HepG2 (cell line): ENCODE results near the gene WDR31. TPM values are rescaled to one million over a fixed set of nuclear protein-coding genes. Genes with fewer than 3 reads are reported as not detected.

Source experiments
- ATAC-seq: fragments of 200-7000 bp; cut with Tn5 transposase; 3 replicates; pipeline ENCODE4 v1.9.1; 2020; ENCODE audit warnings: mild to moderate bottlenecking, moderate library complexity
- BruUV-seq: library from RNA; stranded (reverse); fragments of 400-500 nt; replicated peaks from 2 replicates; lab custom pipeline; 2021; lab: Mats Ljungman, UMichigan
- CTCF ChIA-PET: fragments of 300-600 bp; formaldehyde crosslinking; extraction: SDS; loops from one replicate; lab custom pipeline; 2021; ENCODE audit warnings: low total read pairs, inconsistent platforms, low intra/inter-chr PET ratio; lab: Yijun Ruan, JAX
- POLR2A ChIA-PET: fragments of 350-600 bp; sonication (Branson Sonifier 250); formaldehyde crosslinking; loops from one replicate; lab custom pipeline; 2020; ENCODE audit warnings: antibody characterized with exemption, inconsistent platforms; lab: Yijun Ruan, JAX
- DNase-seq: peaks from one replicate; pipeline ENCODE4 v3.0.0-alpha.2; 2015; ENCODE audit warnings: low spot score
- FAIRE-seq: peaks from 3 replicates; lab custom pipeline; 2011; peaks lifted over from hg19 to GRCh38; lab: Jason Lieb, UNC
- H2AFZ ChIP-seq: one replicate; pipeline ENCODE4 v1.6.1; 2011; ENCODE audit warnings: low read length, inconsistent platforms
- H3K27ac ChIP-seq: fragments of 300-600 bp; 3 replicates; pipeline ENCODE4 v1.8.0; 2011; ENCODE audit warnings: mixed run types, mild to moderate bottlenecking, mixed read lengths, low read length, inconsistent platforms; ENCODE audit not compliant: insufficient read depth; ENCODE audit errors: extremely low read length
- H3K27me3 ChIP-seq, 2 experiments: fragments of 200-600 bp in 1 of 2; 2 replicates in 1 of 2; 3 replicates in 1 of 2; pipeline versions ENCODE4 v1.6.0 to v1.8.0; 2011; ENCODE audit warnings: low read length in 2 of 2, mild to moderate bottlenecking in 2 of 2, moderate library complexity in 2 of 2, inconsistent platforms in 1 of 2; ENCODE audit not compliant: insufficient read depth in 2 of 2, control insufficient read depth in 1 of 2
- H3K36me3 ChIP-seq, 2 experiments: fragments of 200-600 bp in 1 of 2; replicated peaks in 1 of 2; 2 replicates in 1 of 2; 3 replicates in 1 of 2; pipeline versions ENCODE4 v1.5.1 to v1.8.0; 2011; ENCODE audit warnings: low read length in 2 of 2, inconsistent platforms in 1 of 2; ENCODE audit not compliant: insufficient read depth in 2 of 2, control insufficient read depth in 1 of 2
- H3K4me1 ChIP-seq: 2 replicates; pipeline ENCODE4 v1.5.1; 2012; ENCODE audit warnings: low read length, inconsistent platforms; ENCODE audit not compliant: insufficient read depth
- H3K4me2 ChIP-seq: 2 replicates; pipeline ENCODE4 v1.6.0; 2011; ENCODE audit warnings: low read depth, low read length, inconsistent platforms
- H3K4me3 ChIP-seq, 3 experiments: fragments of 200-600 bp in 1 of 3; sonication (generic), shearing (Covaris generic) in 1 of 3; replicated peaks in 1 of 3; 2 replicates each; pipeline ENCODE4 v1.5.1; 2011 to 2016; ENCODE audit warnings: low read length in 3 of 3, inconsistent platforms in 2 of 3, low read depth in 2 of 3, mild to moderate bottlenecking in 2 of 3, control low read depth in 1 of 3, mixed read lengths in 1 of 3; ENCODE audit not compliant: insufficient read depth in 1 of 3
- H3K79me2 ChIP-seq: one replicate; pipeline ENCODE4 v1.6.1; 2011; ENCODE audit warnings: low read length, inconsistent platforms; ENCODE audit not compliant: insufficient read depth
- H3K9ac ChIP-seq: 2 replicates; pipeline ENCODE4 v1.6.0; 2011; ENCODE audit warnings: mild to moderate bottlenecking, low read depth, low read length, inconsistent platforms; ENCODE audit not compliant: insufficient read depth
- H3K9me3 ChIP-seq: 2 replicates; pipeline ENCODE4 v1.5.1; 2012; ENCODE audit warnings: mild to moderate bottlenecking, low read length
- H4K20me1 ChIP-seq: 2 replicates; pipeline ENCODE4 v1.6.0; 2011; ENCODE audit warnings: inconsistent platforms, mild to moderate bottlenecking, low read length, moderate library complexity; ENCODE audit not compliant: insufficient read depth
- AGO2 ChIP-seq: fragments of 200-400 bp; formaldehyde crosslinking; optimal IDR thresholded peaks from 2 replicates; pipeline ENCODE3; 2017; ENCODE audit warnings: mild to moderate bottlenecking, low read depth, low read length, moderate library complexity
- HDAC1 ChIP-seq: sonication (generic); formaldehyde crosslinking; IDR thresholded peaks from 2 replicates; pipeline ENCODE4 v1.5.1; 2020; ENCODE audit warnings: mild to moderate bottlenecking, missing genetic modification reagents
- POLR2A ChIP-seq, 2 experiments: IDR thresholded peaks; 2 replicates each; pipeline ENCODE4 v1.6.1; 2011; ENCODE audit warnings: low read depth in 2 of 2, low read length in 2 of 2, mild to moderate bottlenecking in 1 of 2, moderate library complexity in 1 of 2; ENCODE audit not compliant: insufficient read depth in 1 of 2
- POLR2G ChIP-seq: fragments of 200-400 bp; formaldehyde crosslinking; IDR thresholded peaks from 2 replicates; pipeline ENCODE4 v1.6.1; 2018; ENCODE audit warnings: mild to moderate bottlenecking, low read depth, low read length, moderate library complexity
- RFXAP ChIP-seq: sonication (generic); formaldehyde crosslinking; IDR thresholded peaks from 2 replicates; pipeline ENCODE4 v1.4.0; 2020; ENCODE audit warnings: missing genetic modification reagents, borderline replicate concordance
- SALL1 ChIP-seq: sonication (generic); formaldehyde crosslinking; IDR thresholded peaks from 2 replicates; pipeline ENCODE4 v1.8.0; 2022; ENCODE audit warnings: mild to moderate bottlenecking, missing genetic modification reagents
- ZC3H13 ChIP-seq: sonication (generic); formaldehyde crosslinking; IDR thresholded peaks from 2 replicates; pipeline ENCODE4 v1.8.1; 2023; ENCODE audit warnings: mild to moderate bottlenecking, missing genetic modification reagents, moderate library complexity
- ZNF251 ChIP-seq: sonication (generic); formaldehyde crosslinking; IDR thresholded peaks from 2 replicates; pipeline ENCODE4 v1.9.0; 2021; ENCODE audit warnings: mild to moderate bottlenecking, missing genetic modification reagents
- ZNF354B ChIP-seq: sonication (generic); formaldehyde crosslinking; IDR thresholded peaks from 2 replicates; pipeline ENCODE4 v1.8.0; 2022; ENCODE audit warnings: mild to moderate bottlenecking, missing genetic modification reagents
- ZNF501 ChIP-seq: sonication (generic); formaldehyde crosslinking; IDR thresholded peaks from 2 replicates; pipeline ENCODE4 v1.5.1; 2020; ENCODE audit warnings: mild to moderate bottlenecking, moderate library complexity, missing genetic modification reagents
- ZSCAN29 ChIP-seq: sonication (generic); formaldehyde crosslinking; conservative IDR thresholded peaks from 2 replicates; pipeline ENCODE4 v1.4.0; 2020; ENCODE audit warnings: mild to moderate bottlenecking, missing genetic modification reagents
- WGBS: methylation state at CpG from one replicate; pipeline ENCODE4 v1.1.6; 2017; ENCODE audit warnings: low lambda C conversion rate; 5-methylcytosine and 5-hydroxymethylcytosine counted together
- in situ Hi-C: cut with HindIII; loops from 2 replicates; pipeline ENCODE4 v1.10.0; 2017; ENCODE audit warnings: low pct_unique_long_range_greater_than_20kb; ENCODE audit not compliant: extremely low pct_ligation_motif_present
- intact Hi-C: fragments of 100-400 bp; cut with micrococcal nuclease; formaldehyde crosslinking; loops from one replicate; pipeline ENCODE4 v1.10.0; 2022; ENCODE audit not compliant: unreplicated experiment
- polyA plus RNA-seq, 8 experiments: library from polyadenylated mRNA; depleted of rRNA in 3 of 8; stranded (reverse) in 7 of 8; unstranded in 1 of 8; fragments of >200 nt; fragmentation: Illumina TruSeq in 4 of 8; extraction: Trizol in 4 of 8; gene quantifications; 2 replicates each; pipeline versions ENCODE4 v1.2.1 to v1.2.3, GENCODE V29; 2011 to 2016; ENCODE audit warnings: low read depth in 4 of 8, missing spikeins in 1 of 8, mixed read lengths in 1 of 8; ENCODE audit not compliant: insufficient read depth in 1 of 8
- total RNA-seq, 5 experiments: library from RNA; depleted of rRNA; stranded (reverse); fragments of >200 nt; fragmentation: Illumina TruSeq; extraction: Trizol; gene quantifications; 2 replicates each; pipeline ENCODE4 v1.2.3, GENCODE V29; 2016; ENCODE audit warnings: low read depth in 1 of 5
- TF ChIP-seq, protein P1 (sequence below), 2 experiments: fragments of 450-650 bp in 1 of 2; sonication (generic) in 1 of 2; formaldehyde crosslinking in 1 of 2; IDR thresholded peaks; 2 replicates each; pipeline versions ENCODE4 v1.6.1 to v1.8.0; 2016 to 2022; ENCODE audit warnings: antibody characterized with exemption in 1 of 2, mild to moderate bottlenecking in 1 of 2, missing genetic modification reagents in 1 of 2

The WDR31 gene
- total and polyA plus RNA-seq, 2 of the 13 experiments (the other 11 are each of a cell fraction or from before 2014, with no cell fraction given): 0.33 to 1.7 TPM

DNA sequence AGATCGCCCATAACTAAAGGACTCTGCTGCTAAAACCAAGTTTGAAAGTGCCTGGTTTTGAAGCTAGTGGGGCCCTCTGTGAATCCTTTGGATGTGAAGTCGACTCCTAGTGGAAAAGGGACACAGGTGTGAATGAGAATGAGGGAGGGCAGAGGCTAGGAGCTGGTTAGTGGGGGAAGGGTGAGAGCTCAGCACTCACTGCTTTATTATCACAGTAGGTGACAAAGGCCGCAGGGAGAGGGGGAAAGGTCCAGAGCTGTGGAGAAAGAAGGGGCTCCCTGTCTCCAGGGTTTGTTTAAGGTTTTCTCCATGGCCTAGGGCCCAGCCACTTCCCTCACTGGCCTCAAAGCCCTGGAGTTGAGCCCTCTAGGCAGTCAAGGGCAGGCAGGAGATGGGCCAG lies 33.2 kb upstream of the WDR31 start (continued):
- TF ChIP-seq, protein P1, sequence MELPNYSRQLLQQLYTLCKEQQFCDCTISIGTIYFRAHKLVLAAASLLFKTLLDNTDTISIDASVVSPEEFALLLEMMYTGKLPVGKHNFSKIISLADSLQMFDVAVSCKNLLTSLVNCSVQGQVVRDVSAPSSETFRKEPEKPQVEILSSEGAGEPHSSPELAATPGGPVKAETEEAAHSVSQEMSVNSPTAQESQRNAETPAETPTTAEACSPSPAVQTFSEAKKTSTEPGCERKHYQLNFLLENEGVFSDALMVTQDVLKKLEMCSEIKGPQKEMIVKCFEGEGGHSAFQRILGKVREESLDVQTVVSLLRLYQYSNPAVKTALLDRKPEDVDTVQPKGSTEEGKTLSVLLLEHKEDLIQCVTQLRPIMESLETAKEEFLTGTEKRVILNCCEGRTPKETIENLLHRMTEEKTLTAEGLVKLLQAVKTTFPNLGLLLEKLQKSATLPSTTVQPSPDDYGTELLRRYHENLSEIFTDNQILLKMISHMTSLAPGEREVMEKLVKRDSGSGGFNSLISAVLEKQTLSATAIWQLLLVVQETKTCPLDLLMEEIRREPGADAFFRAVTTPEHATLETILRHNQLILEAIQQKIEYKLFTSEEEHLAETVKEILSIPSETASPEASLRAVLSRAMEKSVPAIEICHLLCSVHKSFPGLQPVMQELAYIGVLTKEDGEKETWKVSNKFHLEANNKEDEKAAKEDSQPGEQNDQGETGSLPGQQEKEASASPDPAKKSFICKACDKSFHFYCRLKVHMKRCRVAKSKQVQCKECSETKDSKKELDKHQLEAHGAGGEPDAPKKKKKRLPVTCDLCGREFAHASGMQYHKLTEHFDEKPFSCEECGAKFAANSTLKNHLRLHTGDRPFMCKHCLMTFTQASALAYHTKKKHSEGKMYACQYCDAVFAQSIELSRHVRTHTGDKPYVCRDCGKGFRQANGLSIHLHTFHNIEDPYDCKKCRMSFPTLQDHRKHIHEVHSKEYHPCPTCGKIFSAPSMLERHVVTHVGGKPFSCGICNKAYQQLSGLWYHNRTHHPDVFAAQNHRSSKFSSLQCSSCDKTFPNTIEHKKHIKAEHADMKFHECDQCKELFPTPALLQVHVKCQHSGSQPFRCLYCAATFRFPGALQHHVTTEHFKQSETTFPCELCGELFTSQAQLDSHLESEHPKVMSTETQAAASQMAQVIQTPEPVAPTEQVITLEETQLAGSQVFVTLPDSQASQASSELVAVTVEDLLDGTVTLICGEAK (IDR thresholded peaks at IDR 0.05): no peak
- TF ChIP-seq, protein P1 (CRISPR knock-in tag; IDR thresholded peaks at IDR 0.05): 0 out of 2 replicates have a peak, but pooled peaks have one; percentile 17
- 0 out of 2 replicates have a peak, but pooled peaks have one; percentile 31 for TF ChIP-seq HDAC1 (CRISPR knock-in tag)

DNA sequence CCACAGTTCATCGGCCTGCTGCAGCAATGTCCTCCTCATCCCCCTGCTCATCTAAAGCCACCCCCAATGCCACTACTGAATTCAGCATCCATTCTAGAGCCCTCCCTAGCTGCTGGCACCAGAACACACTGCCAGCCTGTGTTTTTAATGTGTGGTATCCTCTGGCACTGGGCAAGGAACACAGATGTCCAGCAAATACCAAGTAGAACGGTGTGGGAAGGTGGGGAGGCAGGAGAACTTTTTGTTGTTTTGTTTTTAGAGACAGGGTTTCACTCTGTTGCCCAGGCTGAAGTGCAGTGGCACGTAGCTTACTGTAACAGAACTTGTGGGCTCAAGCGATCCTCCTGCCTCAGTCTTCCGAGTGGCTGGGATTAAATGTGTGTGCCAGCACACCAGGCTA lies 32.0 kb upstream of the WDR31 start:
- BruUV-seq: no TSS peak

More for the DNA sequence above, 32.0 kb upstream of the WDR31 start:
- intact Hi-C loops: no loop called here
- ChIA-PET CTCF (no interaction called here), POLR2A (interaction anchor here (1.4 kb wide), 1 partner anchor 11 kb away, joined by 3 read pairs; no protein-coding TSS in a partner anchor)
- peaks cover 15% of the 10 kb centered on the region for H3K79me2 ChIP-seq
- WGBS: 97% methylated on average over 5 of the region's 5 CpGs
- no peak overlapping the region for H3K4me3 ChIP-seq
- peaks cover 74% of the 10 kb centered on the region for H3K4me1 ChIP-seq
- FAIRE-seq: no peak
- no peak overlapping the region for H2AFZ ChIP-seq
- no peak overlapping the region for H3K4me2 ChIP-seq
- no peak for ATAC-seq
- peaks cover 4 to 10% of the 10 kb centered on the region in 2 experiments; a peak in 3 of 5 replicates for H3K36me3 ChIP-seq
- in situ Hi-C loops: no loop called here
- H3K9ac ChIP-seq: no peak overlapping the region
- H4K20me1 ChIP-seq: peaks cover 16% of the 10 kb centered on the region
- H3K27ac ChIP-seq: no peak overlapping the region
- no peaks in the 10 kb centered on the region for H3K27me3 ChIP-seq
- no peak for DNase-seq
- no peaks in the 10 kb centered on the region for H3K9me3 ChIP-seq
- no peak for TF ChIP-seq ZNF251 (CRISPR knock-in tag)
- 0 out of 2 replicates have a peak, but pooled peaks have one; percentile 17 for TF ChIP-seq ZNF354B (CRISPR knock-in tag)
- 0 out of 2 replicates have a peak, but pooled peaks have one; percentile 24 for TF ChIP-seq POLR2G
- TF ChIP-seq ZC3H13 (CRISPR knock-in tag): peak; percentile 71
- TF ChIP-seq AGO2: peak; percentile 23
- TF ChIP-seq RFXAP: no peak
- TF ChIP-seq SALL1 (CRISPR knock-in tag): 0 out of 2 replicates have a peak, but pooled peaks have one; percentile 15
- TF ChIP-seq ZSCAN29 (CRISPR knock-in tag): no peak
- peak in 1 of 2 experiments; percentile 29; a peak in 1 of 4 replicates for TF ChIP-seq POLR2A (IDR thresholded peaks at IDR 0.05; ENCODE audit: insufficient read depth in 1 of 2, low read depth in 2 of 2, low read length in 2 of 2)
- peak; percentile 39; the same call in 1 of the 2 replicates for TF ChIP-seq ZNF501
